Measurements from ENCODE around the gene CCT2. TPM values are rescaled to one million over a fixed set of nuclear protein-coding genes. Genes with fewer than 3 reads are reported as not detected.

CCT2 gene
- total and polyA plus RNA-seq, 2 of the 13 experiments (the other 11 are each of a cell fraction or from before 2014, with no cell fraction given), result 209 to 388 TPM

GRCh38 chr12:69585189-69586062 lies at the start of gene CCT2 (continued):
- TF ChIP-seq, protein P1, sequence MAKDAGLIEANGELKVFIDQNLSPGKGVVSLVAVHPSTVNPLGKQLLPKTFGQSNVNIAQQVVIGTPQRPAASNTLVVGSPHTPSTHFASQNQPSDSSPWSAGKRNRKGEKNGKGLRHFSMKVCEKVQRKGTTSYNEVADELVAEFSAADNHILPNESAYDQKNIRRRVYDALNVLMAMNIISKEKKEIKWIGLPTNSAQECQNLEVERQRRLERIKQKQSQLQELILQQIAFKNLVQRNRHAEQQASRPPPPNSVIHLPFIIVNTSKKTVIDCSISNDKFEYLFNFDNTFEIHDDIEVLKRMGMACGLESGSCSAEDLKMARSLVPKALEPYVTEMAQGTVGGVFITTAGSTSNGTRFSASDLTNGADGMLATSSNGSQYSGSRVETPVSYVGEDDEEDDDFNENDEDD (CRISPR knock-in tag; IDR thresholded peaks at IDR 0.05; ENCODE audit: borderline replicate concordance), result peak; percentile 80
- TF ChIP-seq MEIS2 (CRISPR knock-in tag; IDR thresholded peaks at IDR 0.05) (no peak), KMT2A (CRISPR knock-in tag; IDR thresholded peaks at IDR 0.05) (peak; percentile 79), HOXD1 (CRISPR knock-in tag; IDR thresholded peaks at IDR 0.05) (peak; percentile 90), ZNF432 (CRISPR knock-in tag; IDR thresholded peaks at IDR 0.05; ENCODE audit: borderline replicate concordance) (no peak), KAT7 (CRISPR knock-in tag; IDR thresholded peaks at IDR 0.05; ENCODE audit: borderline replicate concordance) (peak; percentile 95; the same call in 1 of the 2 replicates), TP53 (CRISPR knock-in tag; conservative IDR thresholded peaks at IDR 0.05) (peak; percentile 76; the same call in 1 of the 2 replicates), ZSCAN29 (CRISPR knock-in tag; conservative IDR thresholded peaks at IDR 0.05) (no peak), ZNF652 (CRISPR knock-in tag; IDR thresholded peaks at IDR 0.05; ENCODE audit: borderline replicate concordance, low read depth) (no peak), BHLHE40 (IDR thresholded peaks at IDR 0.05; ENCODE audit: low read length) (0 out of 2 replicates have a peak, but pooled peaks have one; percentile 17), BCL6 (CRISPR knock-in tag; IDR thresholded peaks at IDR 0.05) (peak; percentile 21; the same call in 1 of the 2 replicates), ZNF44 (CRISPR knock-in tag; IDR thresholded peaks at IDR 0.05) (peak; percentile 90; the same call in 1 of the 2 replicates), DPF2 (CRISPR knock-in tag; IDR thresholded peaks at IDR 0.05; ENCODE audit: borderline replicate concordance, low read depth) (no peak), ZSCAN21 (CRISPR knock-in tag; IDR thresholded peaks at IDR 0.05; ENCODE audit: borderline replicate concordance) (peak; percentile 65; the same call in 1 of the 2 replicates), DNMT1 (CRISPR knock-in tag; IDR thresholded peaks at IDR 0.05) (0 out of 2 replicates have a peak, but pooled peaks have one; percentile 78), ZNF720 (CRISPR knock-in tag; IDR thresholded peaks at IDR 0.05) (peak; percentile 81; the same call in 1 of the 2 replicates), CEBPG (CRISPR knock-in tag; IDR thresholded peaks at IDR 0.05) (0 out of 2 replicates have a peak, but pooled peaks have one; percentile 4), KDM5B (CRISPR knock-in tag; IDR thresholded peaks at IDR 0.05; ENCODE audit: borderline replicate concordance) (peak; percentile 98), ZNF33B (CRISPR knock-in tag; IDR thresholded peaks at IDR 0.05) (peak; percentile 90), ZNF724P (CRISPR knock-in tag; IDR thresholded peaks at IDR 0.05; ENCODE audit: borderline replicate concordance) (peak; percentile 74; the same call in 1 of the 2 replicates), MED1 (CRISPR knock-in tag; IDR thresholded peaks at IDR 0.05) (peak; percentile 64; the same call in 1 of the 2 replicates), GATA4 (IDR thresholded peaks at IDR 0.05; ENCODE audit: borderline replicate concordance, low read depth) (no peak)
- TF ChIP-seq, protein P2, sequence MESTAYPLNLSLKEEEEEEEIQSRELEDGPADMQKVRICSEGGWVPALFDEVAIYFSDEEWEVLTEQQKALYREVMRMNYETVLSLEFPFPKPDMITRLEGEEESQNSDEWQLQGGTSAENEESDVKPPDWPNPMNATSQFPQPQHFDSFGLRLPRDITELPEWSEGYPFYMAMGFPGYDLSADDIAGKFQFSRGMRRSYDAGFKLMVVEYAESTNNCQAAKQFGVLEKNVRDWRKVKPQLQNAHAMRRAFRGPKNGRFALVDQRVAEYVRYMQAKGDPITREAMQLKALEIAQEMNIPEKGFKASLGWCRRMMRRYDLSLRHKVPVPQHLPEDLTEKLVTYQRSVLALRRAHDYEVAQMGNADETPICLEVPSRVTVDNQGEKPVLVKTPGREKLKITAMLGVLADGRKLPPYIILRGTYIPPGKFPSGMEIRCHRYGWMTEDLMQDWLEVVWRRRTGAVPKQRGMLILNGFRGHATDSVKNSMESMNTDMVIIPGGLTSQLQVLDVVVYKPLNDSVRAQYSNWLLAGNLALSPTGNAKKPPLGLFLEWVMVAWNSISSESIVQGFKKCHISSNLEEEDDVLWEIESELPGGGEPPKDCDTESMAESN (CRISPR knock-in tag; conservative IDR thresholded peaks at IDR 0.05), result peak; percentile 94
- TF ChIP-seq, protein P3, sequence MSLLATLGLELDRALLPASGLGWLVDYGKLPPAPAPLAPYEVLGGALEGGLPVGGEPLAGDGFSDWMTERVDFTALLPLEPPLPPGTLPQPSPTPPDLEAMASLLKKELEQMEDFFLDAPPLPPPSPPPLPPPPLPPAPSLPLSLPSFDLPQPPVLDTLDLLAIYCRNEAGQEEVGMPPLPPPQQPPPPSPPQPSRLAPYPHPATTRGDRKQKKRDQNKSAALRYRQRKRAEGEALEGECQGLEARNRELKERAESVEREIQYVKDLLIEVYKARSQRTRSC (CRISPR knock-in tag; IDR thresholded peaks at IDR 0.05; ENCODE audit: low read depth), result 0 out of 2 replicates have a peak, but pooled peaks have one; percentile 55
